Measurements from ENCODE around the gene LGALS3.

LGALS3 gene

DNA sequence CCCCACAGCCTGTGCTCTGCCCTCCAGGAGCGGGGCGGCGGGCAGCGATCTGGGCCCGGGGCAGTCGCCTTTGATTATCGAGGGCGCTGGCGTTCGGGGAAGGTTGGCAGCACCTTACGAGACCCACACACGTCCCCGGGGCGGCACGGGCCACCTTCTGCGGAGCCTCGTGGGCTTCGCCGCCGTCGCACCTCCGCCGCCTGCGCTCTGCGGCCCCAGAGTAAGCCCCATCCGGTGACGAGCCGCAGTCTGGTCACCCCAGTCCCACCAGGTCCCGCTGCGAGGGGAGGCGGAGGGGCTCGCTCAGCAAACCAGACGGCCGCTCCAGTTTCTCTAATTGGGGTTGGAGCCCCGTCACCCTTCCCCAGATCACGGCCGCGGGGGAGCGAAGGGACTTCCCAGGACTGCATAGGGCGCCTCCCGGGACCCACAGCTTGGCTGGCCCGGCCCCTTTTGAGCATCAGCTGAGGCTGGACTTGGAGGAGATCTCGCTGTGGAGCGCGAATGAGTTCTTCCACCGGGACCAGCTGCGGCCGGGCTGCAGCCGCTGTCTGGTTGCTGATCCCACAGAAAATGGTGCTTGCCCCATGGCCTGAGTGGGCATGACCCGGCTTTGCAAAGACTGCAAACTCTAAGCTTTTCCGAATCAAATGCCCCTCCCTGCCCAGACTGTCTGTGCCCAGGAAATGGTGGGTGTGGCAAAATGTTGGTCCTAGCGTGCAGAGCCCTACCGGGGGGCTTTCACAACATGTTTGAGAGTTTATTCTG lies 560 bp downstream of the LGALS3 start:
- H3K4me1 Mint-ChIP-seq, result peaks cover 20% of the 10 kb centered on the region
- peak overlapping the region; percentile 73 to 78 (median 74) for H3K4me3 Mint-ChIP-seq
- H3K27ac Mint-ChIP-seq, result no peak overlapping the region
- TF ChIP-seq, protein P1, sequence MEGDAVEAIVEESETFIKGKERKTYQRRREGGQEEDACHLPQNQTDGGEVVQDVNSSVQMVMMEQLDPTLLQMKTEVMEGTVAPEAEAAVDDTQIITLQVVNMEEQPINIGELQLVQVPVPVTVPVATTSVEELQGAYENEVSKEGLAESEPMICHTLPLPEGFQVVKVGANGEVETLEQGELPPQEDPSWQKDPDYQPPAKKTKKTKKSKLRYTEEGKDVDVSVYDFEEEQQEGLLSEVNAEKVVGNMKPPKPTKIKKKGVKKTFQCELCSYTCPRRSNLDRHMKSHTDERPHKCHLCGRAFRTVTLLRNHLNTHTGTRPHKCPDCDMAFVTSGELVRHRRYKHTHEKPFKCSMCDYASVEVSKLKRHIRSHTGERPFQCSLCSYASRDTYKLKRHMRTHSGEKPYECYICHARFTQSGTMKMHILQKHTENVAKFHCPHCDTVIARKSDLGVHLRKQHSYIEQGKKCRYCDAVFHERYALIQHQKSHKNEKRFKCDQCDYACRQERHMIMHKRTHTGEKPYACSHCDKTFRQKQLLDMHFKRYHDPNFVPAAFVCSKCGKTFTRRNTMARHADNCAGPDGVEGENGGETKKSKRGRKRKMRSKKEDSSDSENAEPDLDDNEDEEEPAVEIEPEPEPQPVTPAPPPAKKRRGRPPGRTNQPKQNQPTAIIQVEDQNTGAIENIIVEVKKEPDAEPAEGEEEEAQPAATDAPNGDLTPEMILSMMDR (IDR thresholded peaks at IDR 0.05; ENCODE audit: unreplicated experiment in 3 of 3), result no peak
- no peaks in the 10 kb centered on the region for H3K36me3 Mint-ChIP-seq (ENCODE audit: low read depth)
- peaks cover 68% of the 10 kb centered on the region for H3K27me3 Mint-ChIP-seq (ENCODE audit: low read depth)
- no peaks in the 10 kb centered on the region for H3K9me3 Mint-ChIP-seq

DNA sequence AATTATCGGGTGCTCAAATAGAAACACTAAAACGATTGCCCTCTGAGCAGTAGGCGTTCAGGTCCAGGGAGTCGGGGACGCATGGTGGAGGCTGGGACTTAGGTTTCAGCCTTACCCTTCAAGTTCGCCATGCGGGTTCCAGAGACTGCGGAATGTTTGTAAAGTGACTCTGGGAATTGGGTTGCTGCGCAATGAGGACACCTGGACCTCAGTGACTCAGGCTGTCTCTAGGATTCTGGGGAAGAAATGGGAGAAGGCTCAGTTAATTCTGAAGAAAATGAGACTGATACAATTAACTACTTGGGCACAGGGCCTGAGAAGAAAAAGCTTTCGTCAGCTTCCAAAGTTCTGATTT lies 1.1 kb downstream of the LGALS3 start:
- Mint-ChIP-seq H3K27ac (no peak overlapping the region), H3K27me3 (ENCODE audit: low read depth) (peaks cover 67% of the 10 kb centered on the region), H3K4me3 (peak overlapping the region; percentile 73 to 78 (median 74)), H3K9me3 (no peaks in the 10 kb centered on the region), H3K4me1 (peaks cover 16% of the 10 kb centered on the region), H3K36me3 (ENCODE audit: low read depth) (no peaks in the 10 kb centered on the region)
- TF ChIP-seq, protein P1 (IDR thresholded peaks at IDR 0.05; ENCODE audit: unreplicated experiment in 3 of 3), result no peak

DNA sequence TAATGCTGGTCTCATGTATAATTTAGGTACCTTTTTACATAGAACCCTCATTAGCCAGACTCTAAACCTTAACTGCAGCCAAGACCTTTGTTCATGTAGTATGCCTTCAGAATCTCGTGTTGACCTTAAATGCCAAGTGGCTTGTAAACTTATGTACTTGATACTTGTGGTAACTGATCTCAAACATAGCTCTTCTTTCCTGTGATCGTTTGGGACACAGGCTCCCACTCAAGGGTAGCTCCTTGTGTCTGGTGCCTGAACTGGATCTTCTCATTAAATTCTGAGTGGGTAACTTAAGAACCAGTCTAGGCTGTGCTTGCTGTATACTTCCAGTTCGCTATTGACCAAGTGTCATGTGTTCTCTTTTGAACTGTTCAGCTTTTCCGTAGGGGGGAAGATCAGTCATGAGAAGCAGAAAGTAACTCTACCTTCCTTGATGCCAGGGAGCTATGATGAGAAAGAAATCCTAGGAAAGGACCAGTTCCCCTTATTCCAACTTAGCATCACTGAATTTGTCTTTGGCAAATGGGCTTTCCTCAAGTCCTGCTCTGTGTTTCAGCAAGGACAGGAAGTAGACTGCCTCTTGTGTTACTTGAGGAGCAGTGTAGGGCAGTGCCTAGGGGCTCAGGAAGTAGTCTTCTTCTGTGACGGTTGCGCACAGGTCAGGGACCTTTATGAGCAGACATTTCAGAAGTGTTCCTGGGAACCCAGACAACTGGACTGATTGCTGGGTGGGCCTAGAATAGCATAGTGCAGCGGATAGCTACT lies 2.5 kb downstream of the LGALS3 start:
- H3K9me3 Mint-ChIP-seq, result no peaks in the 10 kb centered on the region
- peaks cover 14% of the 10 kb centered on the region for H3K4me1 Mint-ChIP-seq
- no peak overlapping the region for H3K27ac Mint-ChIP-seq
- TF ChIP-seq, protein P1 (IDR thresholded peaks at IDR 0.05; ENCODE audit: unreplicated experiment in 3 of 3), result no peak
- peaks cover 56% of the 10 kb centered on the region for H3K27me3 Mint-ChIP-seq (ENCODE audit: low read depth)
- no peaks in the 10 kb centered on the region for H3K36me3 Mint-ChIP-seq (ENCODE audit: low read depth)
- peak overlapping the region; percentile 16 to 78 (median 39) for H3K4me3 Mint-ChIP-seq

DNA sequence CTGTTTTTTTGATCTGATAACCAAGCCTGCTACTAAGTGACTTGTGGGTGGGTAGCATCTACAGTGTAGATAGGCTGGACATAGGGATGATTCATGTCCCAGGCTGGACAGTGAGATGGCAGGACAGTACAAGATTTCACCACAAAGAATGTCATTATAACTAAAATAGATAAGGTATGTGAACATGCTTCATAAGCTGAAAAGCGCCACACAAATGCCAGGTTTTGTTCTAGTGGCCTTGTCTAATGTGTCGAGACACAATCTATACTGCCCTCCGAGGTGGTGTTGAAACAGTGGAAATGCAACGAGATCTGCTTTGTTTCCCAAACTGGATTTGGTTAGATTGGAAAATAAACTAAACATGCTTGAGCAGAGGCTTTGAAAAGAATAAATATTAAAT lies 4.4 kb downstream of the LGALS3 start:
- Mint-ChIP-seq H3K4me1 (peaks cover 18% of the 10 kb centered on the region), H3K27ac (no peak overlapping the region), H3K4me3 (no peak overlapping the region), H3K27me3 (ENCODE audit: low read depth) (peaks cover 37% of the 10 kb centered on the region), H3K36me3 (ENCODE audit: low read depth) (no peaks in the 10 kb centered on the region), H3K9me3 (no peaks in the 10 kb centered on the region)
- TF ChIP-seq, protein P1 (IDR thresholded peaks at IDR 0.05; ENCODE audit: unreplicated experiment in 3 of 3), result peak in 2 of 3 experiments; percentile 17 to 37

DNA sequence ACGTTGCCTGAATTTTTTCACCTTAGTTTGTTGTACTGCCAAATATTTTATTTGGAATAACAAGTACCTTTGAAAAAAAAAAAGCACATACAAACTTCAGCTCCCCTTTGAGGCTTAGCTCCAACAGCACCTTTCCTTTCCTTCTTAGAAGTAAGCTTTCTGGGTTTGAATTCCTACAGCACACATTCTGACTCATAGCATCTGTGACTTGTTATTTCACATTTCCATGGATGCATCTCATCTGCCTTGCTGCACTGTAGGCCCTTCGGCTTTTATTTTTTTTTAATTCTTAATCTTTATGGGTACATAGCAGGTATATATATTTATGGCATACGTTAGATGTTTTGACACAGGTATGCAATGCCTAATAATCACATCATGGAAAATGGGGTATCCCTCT lies 7.2 kb downstream of the LGALS3 start:
- Mint-ChIP-seq H3K27me3 (ENCODE audit: low read depth) (peaks cover 14% of the 10 kb centered on the region), H3K4me3 (no peak overlapping the region), H3K27ac (no peak overlapping the region), H3K4me1 (peaks cover 14% of the 10 kb centered on the region), H3K36me3 (ENCODE audit: low read depth) (peaks cover 12% of the 10 kb centered on the region), H3K9me3 (no peaks in the 10 kb centered on the region)
- TF ChIP-seq, protein P1 (IDR thresholded peaks at IDR 0.05; ENCODE audit: unreplicated experiment in 3 of 3), result no peak
